HepG2 (cell line): ENCODE results near the gene RASIP1. TPM values are rescaled to one million over a fixed set of nuclear protein-coding genes. Genes with fewer than 3 reads are reported as not detected.
A peak's percentile ranks its signal among the peaks of the same experiment; 100 is the strongest.

Source experiments
- ATAC-seq: fragments of 200-7000 bp; cut with Tn5 transposase; 3 replicates; pipeline ENCODE4 v1.9.1; 2020; ENCODE audit warnings: mild to moderate bottlenecking, moderate library complexity
- BruUV-seq: library from RNA; stranded (reverse); fragments of 400-500 nt; replicated peaks from 2 replicates; lab custom pipeline; 2021; lab: Mats Ljungman, UMichigan
- CTCF ChIA-PET: fragments of 300-600 bp; formaldehyde crosslinking; extraction: SDS; loops from one replicate; lab custom pipeline; 2021; ENCODE audit warnings: low total read pairs, inconsistent platforms, low intra/inter-chr PET ratio; lab: Yijun Ruan, JAX
- POLR2A ChIA-PET: fragments of 350-600 bp; sonication (Branson Sonifier 250); formaldehyde crosslinking; loops from one replicate; lab custom pipeline; 2020; ENCODE audit warnings: antibody characterized with exemption, inconsistent platforms; lab: Yijun Ruan, JAX
- DNase-seq: peaks from one replicate; pipeline ENCODE4 v3.0.0-alpha.2; 2015; ENCODE audit warnings: low spot score
- FAIRE-seq: peaks from 3 replicates; lab custom pipeline; 2011; peaks lifted over from hg19 to GRCh38; lab: Jason Lieb, UNC
- H2AFZ ChIP-seq: one replicate; pipeline ENCODE4 v1.6.1; 2011; ENCODE audit warnings: low read length, inconsistent platforms
- H3K27ac ChIP-seq: fragments of 300-600 bp; 3 replicates; pipeline ENCODE4 v1.8.0; 2011; ENCODE audit warnings: mixed run types, mild to moderate bottlenecking, mixed read lengths, low read length, inconsistent platforms; ENCODE audit not compliant: insufficient read depth; ENCODE audit errors: extremely low read length
- H3K27me3 ChIP-seq, 2 experiments: fragments of 200-600 bp in 1 of 2; 2 replicates in 1 of 2; 3 replicates in 1 of 2; pipeline versions ENCODE4 v1.6.0 to v1.8.0; 2011; ENCODE audit warnings: low read length in 2 of 2, mild to moderate bottlenecking in 2 of 2, moderate library complexity in 2 of 2, inconsistent platforms in 1 of 2; ENCODE audit not compliant: insufficient read depth in 2 of 2, control insufficient read depth in 1 of 2
- H3K36me3 ChIP-seq, 2 experiments: fragments of 200-600 bp in 1 of 2; replicated peaks in 1 of 2; 2 replicates in 1 of 2; 3 replicates in 1 of 2; pipeline versions ENCODE4 v1.5.1 to v1.8.0; 2011; ENCODE audit warnings: low read length in 2 of 2, inconsistent platforms in 1 of 2; ENCODE audit not compliant: insufficient read depth in 2 of 2, control insufficient read depth in 1 of 2
- H3K4me1 ChIP-seq: 2 replicates; pipeline ENCODE4 v1.5.1; 2012; ENCODE audit warnings: low read length, inconsistent platforms; ENCODE audit not compliant: insufficient read depth
- H3K4me2 ChIP-seq: 2 replicates; pipeline ENCODE4 v1.6.0; 2011; ENCODE audit warnings: low read depth, low read length, inconsistent platforms
- H3K4me3 ChIP-seq, 3 experiments: fragments of 200-600 bp in 1 of 3; sonication (generic), shearing (Covaris generic) in 1 of 3; replicated peaks in 1 of 3; 2 replicates each; pipeline ENCODE4 v1.5.1; 2011 to 2016; ENCODE audit warnings: low read length in 3 of 3, inconsistent platforms in 2 of 3, low read depth in 2 of 3, mild to moderate bottlenecking in 2 of 3, control low read depth in 1 of 3, mixed read lengths in 1 of 3; ENCODE audit not compliant: insufficient read depth in 1 of 3
- H3K79me2 ChIP-seq: one replicate; pipeline ENCODE4 v1.6.1; 2011; ENCODE audit warnings: low read length, inconsistent platforms; ENCODE audit not compliant: insufficient read depth
- H3K9ac ChIP-seq: 2 replicates; pipeline ENCODE4 v1.6.0; 2011; ENCODE audit warnings: mild to moderate bottlenecking, low read depth, low read length, inconsistent platforms; ENCODE audit not compliant: insufficient read depth
- H3K9me3 ChIP-seq: 2 replicates; pipeline ENCODE4 v1.5.1; 2012; ENCODE audit warnings: mild to moderate bottlenecking, low read length
- H4K20me1 ChIP-seq: 2 replicates; pipeline ENCODE4 v1.6.0; 2011; ENCODE audit warnings: inconsistent platforms, mild to moderate bottlenecking, low read length, moderate library complexity; ENCODE audit not compliant: insufficient read depth
- CENPX ChIP-seq: sonication (generic); formaldehyde crosslinking; IDR thresholded peaks from 2 replicates; pipeline ENCODE4 v1.9.0; 2021; ENCODE audit warnings: mild to moderate bottlenecking, missing genetic modification reagents, moderate library complexity
- CHD4 ChIP-seq: fragments of 200-600 bp; sonication (generic); IDR thresholded peaks from 2 replicates; pipeline ENCODE4 v1.7.0; 2017; ENCODE audit warnings: mild to moderate bottlenecking, low read length, borderline replicate concordance
- NBN ChIP-seq: fragments of 450-650 bp; conservative IDR thresholded peaks from 2 replicates; pipeline ENCODE4 v1.6.1; 2017
- PCBP1 ChIP-seq: fragments of 200-400 bp; formaldehyde crosslinking; IDR thresholded peaks from 2 replicates; pipeline ENCODE4 v1.6.1; 2017; ENCODE audit warnings: mild to moderate bottlenecking, low read depth, low read length, borderline replicate concordance
- PPARG ChIP-seq: conservative IDR thresholded peaks from 2 replicates; pipeline ENCODE4 v1.6.1; 2016; ENCODE audit warnings: missing biosample characterization, missing genetic modification reagents
- SRF ChIP-seq: IDR thresholded peaks from 2 replicates; pipeline ENCODE4 v1.6.1; 2011; ENCODE audit warnings: mild to moderate bottlenecking, low read depth, low read length, moderate library complexity
- TBX2 ChIP-seq: sonication (generic); formaldehyde crosslinking; IDR thresholded peaks from 2 replicates; pipeline ENCODE4 v1.5.0; 2020; ENCODE audit warnings: missing genetic modification reagents, mild to moderate bottlenecking, borderline replicate concordance
- ZKSCAN1 ChIP-seq: fragments of 150-350 bp; IDR thresholded peaks from 2 replicates; pipeline ENCODE4 v1.6.1; 2014; ENCODE audit warnings: low read length
- ZNF557 ChIP-seq: sonication (generic); formaldehyde crosslinking; IDR thresholded peaks from 2 replicates; pipeline ENCODE4 v1.4.0; 2020; ENCODE audit warnings: missing genetic modification reagents
- WGBS: methylation state at CpG from one replicate; pipeline ENCODE4 v1.1.6; 2017; ENCODE audit warnings: low lambda C conversion rate; 5-methylcytosine and 5-hydroxymethylcytosine counted together
- in situ Hi-C: cut with HindIII; loops from 2 replicates; pipeline ENCODE4 v1.10.0; 2017; ENCODE audit warnings: low pct_unique_long_range_greater_than_20kb; ENCODE audit not compliant: extremely low pct_ligation_motif_present
- intact Hi-C: fragments of 100-400 bp; cut with micrococcal nuclease; formaldehyde crosslinking; loops from one replicate; pipeline ENCODE4 v1.10.0; 2022; ENCODE audit not compliant: unreplicated experiment
- polyA plus RNA-seq, 8 experiments: library from polyadenylated mRNA; depleted of rRNA in 3 of 8; stranded (reverse) in 7 of 8; unstranded in 1 of 8; fragments of >200 nt; fragmentation: Illumina TruSeq in 4 of 8; extraction: Trizol in 4 of 8; gene quantifications; 2 replicates each; pipeline versions ENCODE4 v1.2.1 to v1.2.3, GENCODE V29; 2011 to 2016; ENCODE audit warnings: low read depth in 4 of 8, missing spikeins in 1 of 8, mixed read lengths in 1 of 8; ENCODE audit not compliant: insufficient read depth in 1 of 8
- total RNA-seq, 5 experiments: library from RNA; depleted of rRNA; stranded (reverse); fragments of >200 nt; fragmentation: Illumina TruSeq; extraction: Trizol; gene quantifications; 2 replicates each; pipeline ENCODE4 v1.2.3, GENCODE V29; 2016; ENCODE audit warnings: low read depth in 1 of 5
- TF ChIP-seq, protein P1 (sequence below): conservative IDR thresholded peaks from 2 replicates; pipeline ENCODE4 v1.6.1; 2018; ENCODE audit warnings: missing genetic modification reagents
- TF ChIP-seq, protein P2 (sequence below): IDR thresholded peaks from 2 replicates; pipeline ENCODE4 v1.6.1; 2016; ENCODE audit warnings: mild to moderate bottlenecking, missing biosample characterization, missing genetic modification reagents
- TF ChIP-seq, protein P3 (sequence below): IDR thresholded peaks from 2 replicates; pipeline ENCODE4 v1.6.1; 2016; ENCODE audit warnings: missing compliant biosample characterization, missing genetic modification reagents, borderline replicate concordance
- TF ChIP-seq, protein P4 (sequence below): sonication (generic); formaldehyde crosslinking; IDR thresholded peaks from 2 replicates; pipeline ENCODE4 v1.4.0; 2020; ENCODE audit warnings: mild to moderate bottlenecking, low read depth, missing genetic modification reagents

The RASIP1 gene
- total and polyA plus RNA-seq, 2 of the 13 experiments (the other 11 are each of a cell fraction or from before 2014, with no cell fraction given): 0.44 to 0.58 TPM

DNA sequence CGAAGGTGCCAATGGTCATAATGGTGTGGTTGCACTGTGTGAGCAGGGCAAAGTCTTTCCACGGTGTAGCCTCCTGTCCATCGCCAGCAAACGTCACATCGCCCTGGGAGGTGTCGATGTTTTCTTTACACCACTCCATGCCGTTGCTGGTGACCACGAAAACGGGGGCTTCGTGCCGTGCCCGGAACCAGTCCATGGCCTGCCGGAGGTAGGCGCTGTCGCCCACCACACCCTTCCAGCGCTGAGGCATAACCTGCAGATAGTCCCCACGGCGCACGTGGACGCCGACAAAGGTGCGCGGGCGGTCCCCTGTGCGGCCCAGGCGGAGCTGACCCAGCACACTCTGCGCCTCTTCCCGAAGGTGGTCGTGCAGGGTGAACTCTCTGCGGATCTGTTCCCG lies 9.9 kb upstream of the RASIP1 start:
- Histone ChIP-seq H2AFZ (no peak overlapping the region), H3K27ac (no peak overlapping the region), H3K27me3 (no peaks in the 10 kb centered on the region; a peak in 1 of 5 replicates), H3K36me3 (no peaks in the 10 kb centered on the region), H4K20me1 (no peaks in the 10 kb centered on the region), H3K4me3 (no peak overlapping the region), H3K79me2 (no peaks in the 10 kb centered on the region), H3K9ac (no peak overlapping the region), H3K4me1 (peaks cover 29% of the 10 kb centered on the region), H3K9me3 (no peaks in the 10 kb centered on the region), H3K4me2 (no peak overlapping the region)
- 90% methylated on average over 24 of the region's 31 CpGs for WGBS
- ChIA-PET POLR2A (interaction anchor here (1.7 kb wide), 1 partner anchor 12 kb away, joined by 4 read pairs; no protein-coding TSS in a partner anchor), CTCF (no interaction called here)
- DNase-seq (no peak), FAIRE-seq (no peak), ATAC-seq (no peak)
- intact Hi-C loops (no loop called here), in situ Hi-C loops (no loop called here)
- BruUV-seq: no TSS peak
- TF ChIP-seq PPARG (CRISPR knock-in tag) (no peak), CENPX (CRISPR knock-in tag) (no peak), ZNF557 (CRISPR knock-in tag) (no peak), TBX2 (no peak)
- TF ChIP-seq, protein P1, sequence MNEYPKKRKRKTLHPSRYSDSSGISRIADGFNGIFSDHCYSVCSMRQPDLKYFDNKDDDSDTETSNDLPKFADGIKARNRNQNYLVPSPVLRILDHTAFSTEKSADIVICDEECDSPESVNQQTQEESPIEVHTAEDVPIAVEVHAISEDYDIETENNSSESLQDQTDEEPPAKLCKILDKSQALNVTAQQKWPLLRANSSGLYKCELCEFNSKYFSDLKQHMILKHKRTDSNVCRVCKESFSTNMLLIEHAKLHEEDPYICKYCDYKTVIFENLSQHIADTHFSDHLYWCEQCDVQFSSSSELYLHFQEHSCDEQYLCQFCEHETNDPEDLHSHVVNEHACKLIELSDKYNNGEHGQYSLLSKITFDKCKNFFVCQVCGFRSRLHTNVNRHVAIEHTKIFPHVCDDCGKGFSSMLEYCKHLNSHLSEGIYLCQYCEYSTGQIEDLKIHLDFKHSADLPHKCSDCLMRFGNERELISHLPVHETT (CRISPR knock-in tag): no peak

DNA sequence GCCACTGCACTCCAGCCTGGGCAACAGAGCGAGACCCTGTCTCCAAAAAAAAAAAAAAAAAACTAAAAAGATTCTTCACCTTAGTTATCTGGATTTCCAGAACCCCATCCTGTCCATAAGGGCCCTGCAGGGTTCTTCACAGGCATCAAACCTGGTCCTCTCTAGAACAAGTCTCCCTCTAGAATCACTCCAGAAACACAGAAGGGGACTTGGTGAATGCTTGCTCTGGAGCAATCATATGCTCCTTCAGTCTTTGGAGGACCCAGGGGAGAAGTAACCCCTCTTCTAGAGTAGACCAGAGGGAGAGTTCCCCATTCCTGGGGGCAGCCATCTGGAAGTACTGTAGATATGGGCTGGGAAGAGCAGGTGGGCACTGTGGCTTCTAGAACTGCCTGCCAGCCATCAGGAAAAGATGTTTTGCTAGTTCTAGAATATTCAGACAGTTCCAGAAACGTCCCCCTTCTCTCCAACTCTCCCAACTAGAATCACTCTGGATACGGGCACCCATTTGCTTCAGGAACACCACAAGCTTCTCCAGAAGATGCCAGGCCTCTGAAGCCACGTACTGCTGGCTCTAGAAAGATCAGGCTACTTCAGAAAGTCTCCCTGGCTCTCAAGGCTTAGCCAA lies 9.3 kb upstream of the RASIP1 start:
- 67% methylated on average over 3 of the region's 4 CpGs for WGBS
- BruUV-seq: no TSS peak
- Histone ChIP-seq H3K36me3 (no peaks in the 10 kb centered on the region), H3K79me2 (no peaks in the 10 kb centered on the region), H2AFZ (no peak overlapping the region), H3K9ac (no peak overlapping the region), H3K27me3 (no peaks in the 10 kb centered on the region; a peak in 1 of 5 replicates), H3K9me3 (no peaks in the 10 kb centered on the region), H3K4me3 (no peak overlapping the region), H3K4me2 (no peak overlapping the region), H3K27ac (no peak overlapping the region), H3K4me1 (peaks cover 29% of the 10 kb centered on the region), H4K20me1 (no peaks in the 10 kb centered on the region)
- TF ChIP-seq NBN: no peak
- TF ChIP-seq, protein P2, sequence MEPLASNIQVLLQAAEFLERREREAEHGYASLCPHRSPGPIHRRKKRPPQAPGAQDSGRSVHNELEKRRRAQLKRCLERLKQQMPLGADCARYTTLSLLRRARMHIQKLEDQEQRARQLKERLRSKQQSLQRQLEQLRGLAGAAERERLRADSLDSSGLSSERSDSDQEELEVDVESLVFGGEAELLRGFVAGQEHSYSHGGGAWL (CRISPR knock-in tag): no peak
- TF ChIP-seq SRF: no peak
- TF ChIP-seq, protein P3, sequence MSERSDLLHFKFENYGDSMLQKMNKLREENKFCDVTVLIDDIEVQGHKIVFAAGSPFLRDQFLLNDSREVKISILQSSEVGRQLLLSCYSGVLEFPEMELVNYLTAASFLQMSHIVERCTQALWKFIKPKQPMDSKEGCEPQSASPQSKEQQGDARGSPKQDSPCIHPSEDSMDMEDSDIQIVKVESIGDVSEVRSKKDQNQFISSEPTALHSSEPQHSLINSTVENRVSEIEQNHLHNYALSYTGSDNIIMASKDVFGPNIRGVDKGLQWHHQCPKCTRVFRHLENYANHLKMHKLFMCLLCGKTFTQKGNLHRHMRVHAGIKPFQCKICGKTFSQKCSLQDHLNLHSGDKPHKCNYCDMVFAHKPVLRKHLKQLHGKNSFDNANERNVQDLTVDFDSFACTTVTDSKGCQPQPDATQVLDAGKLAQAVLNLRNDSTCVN (CRISPR knock-in tag): 0 out of 2 replicates have a peak, but pooled peaks have one; percentile 54
- TF ChIP-seq, protein P4, sequence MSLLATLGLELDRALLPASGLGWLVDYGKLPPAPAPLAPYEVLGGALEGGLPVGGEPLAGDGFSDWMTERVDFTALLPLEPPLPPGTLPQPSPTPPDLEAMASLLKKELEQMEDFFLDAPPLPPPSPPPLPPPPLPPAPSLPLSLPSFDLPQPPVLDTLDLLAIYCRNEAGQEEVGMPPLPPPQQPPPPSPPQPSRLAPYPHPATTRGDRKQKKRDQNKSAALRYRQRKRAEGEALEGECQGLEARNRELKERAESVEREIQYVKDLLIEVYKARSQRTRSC (CRISPR knock-in tag): no peak
- no peak for TF ChIP-seq PCBP1
- no peak for TF ChIP-seq ZKSCAN1
- TF ChIP-seq CHD4: no peak
- intact Hi-C loops: no loop called here
- no peak for ATAC-seq
- no peak for DNase-seq
- ChIA-PET POLR2A (interaction anchor here (1.6 kb wide), 1 partner anchor 11 kb away, joined by 3 read pairs; no protein-coding TSS in a partner anchor), CTCF (no interaction called here)
- FAIRE-seq: no peak
- in situ Hi-C loops: no loop called here
